ENCODE data around the gene HELLS.
A peak's percentile ranks its signal among the peaks of the same experiment; 100 is the strongest.
"Not testable (repeated sequence)": the region's sequence is repeated elsewhere in the genome, so short reads cannot be mapped to it uniquely, and the experiment has no call there.

Gene HELLS

DNA sequence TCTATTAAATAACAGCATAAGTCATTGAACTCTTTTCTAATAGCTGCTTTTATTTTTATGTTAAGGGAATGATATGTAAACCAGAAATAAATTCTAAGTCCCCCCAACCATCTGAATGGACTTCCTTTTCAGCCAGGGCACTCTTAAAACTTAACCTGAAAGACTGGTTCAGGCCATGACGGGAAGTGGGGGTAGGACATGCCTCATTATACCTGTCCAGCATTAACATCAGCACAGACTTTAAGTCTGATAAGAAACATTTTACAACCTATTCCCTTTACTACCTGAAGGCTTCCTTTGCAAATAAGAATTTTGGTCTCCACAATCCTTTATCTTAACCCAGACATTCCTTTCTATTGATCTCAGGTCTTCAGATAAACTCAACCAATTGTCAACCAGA lies 81.9 kb downstream of the HELLS start:
- in situ Hi-C loops (cut with HindIII; ENCODE audit: low pct_unique_long_range_greater_than_20kb, low sequenced_read_pairs) = no loop called here
- peak in 1 of 2 experiments; percentile 32 for DNase-seq (ENCODE audit: low read depth in 1 of 2, low spot score in 1 of 2)
- TF ChIP-seq JUND (IDR thresholded peaks at IDR 0.05; ENCODE audit: low read depth) = no peak

- no peak for TF ChIP-seq JUND (IDR thresholded peaks at IDR 0.05; ENCODE audit: low read depth)
- in situ Hi-C loops (cut with HindIII; ENCODE audit: low pct_unique_long_range_greater_than_20kb, low sequenced_read_pairs) = no loop called here
- DNase-seq (ENCODE audit: low read depth in 1 of 2, low spot score in 1 of 2) = peak; percentile 25 to 66
These were observed 84.6 kb downstream of the HELLS start for GRCh38 chr10:94630017-94630688.

DNA sequence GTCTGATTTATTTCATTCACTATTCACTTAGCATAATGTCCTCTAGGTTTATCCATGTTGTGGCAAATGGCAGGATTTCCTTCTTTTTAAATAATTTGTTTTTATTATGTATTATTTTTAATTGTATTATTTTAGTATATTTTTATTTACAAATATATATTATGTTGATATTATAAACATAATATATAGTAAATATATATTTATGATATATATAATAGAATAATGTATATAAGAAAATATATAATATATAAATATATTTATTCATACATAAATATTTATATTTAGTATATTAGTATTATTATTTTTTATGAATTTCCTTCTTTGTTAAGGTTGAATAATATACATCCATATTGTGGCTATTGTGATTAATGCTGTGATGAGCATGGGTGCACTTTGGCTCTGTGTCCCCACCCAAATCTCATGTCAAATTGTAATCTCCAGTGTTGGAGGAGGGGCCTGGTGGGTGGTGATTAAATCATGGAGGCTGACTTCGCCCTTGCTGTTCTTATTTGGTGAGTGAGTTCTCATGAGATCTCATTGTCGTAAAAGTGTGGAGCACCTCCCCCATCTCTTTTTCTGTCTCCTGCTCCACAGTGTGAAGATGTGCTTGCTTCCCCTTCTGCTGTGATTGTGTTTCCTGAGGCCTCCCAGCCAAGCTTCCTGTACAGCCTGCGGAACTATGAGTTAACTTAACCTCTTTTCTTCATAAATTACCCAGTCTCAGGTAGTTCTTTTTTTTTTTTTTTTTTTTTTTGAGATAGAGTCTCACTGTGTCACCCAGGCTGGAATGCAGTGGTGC lies 85.7 kb downstream of the HELLS start:
- no peak for DNase-seq (ENCODE audit: low read depth in 1 of 2, low spot score in 1 of 2)
- in situ Hi-C loops (cut with HindIII; ENCODE audit: low pct_unique_long_range_greater_than_20kb, low sequenced_read_pairs) = no loop called here

DNA sequence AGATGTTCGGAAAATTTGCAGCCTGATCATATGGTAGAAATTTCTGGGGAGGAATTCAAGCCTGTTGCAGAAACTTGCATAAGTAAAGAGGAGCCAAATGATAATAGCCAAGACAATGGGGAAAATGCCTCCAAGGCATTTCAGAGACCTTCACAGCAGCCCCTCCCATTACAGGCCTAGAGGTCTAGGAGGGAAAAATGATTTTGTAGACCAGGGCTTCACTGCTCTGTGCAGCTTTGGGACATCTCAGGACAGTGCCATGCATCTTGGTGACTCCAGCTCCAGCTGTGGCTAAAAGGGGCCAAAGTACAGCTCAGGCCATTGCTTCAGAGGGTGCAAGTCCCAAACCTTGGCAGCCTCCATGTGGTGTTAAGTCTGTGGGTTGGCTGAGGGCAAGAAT lies 87.4 kb downstream of the HELLS start:
- TF ChIP-seq JUND (IDR thresholded peaks at IDR 0.05; ENCODE audit: low read depth) = no peak
- DNase-seq (ENCODE audit: low read depth in 1 of 2, low spot score in 1 of 2) = no peak
- in situ Hi-C loops (cut with HindIII; ENCODE audit: low pct_unique_long_range_greater_than_20kb, low sequenced_read_pairs) = no loop called here

More for the DNA sequence above, 85.7 kb downstream of the HELLS start:
- TF ChIP-seq JUND (IDR thresholded peaks at IDR 0.05; ENCODE audit: low read depth) = no peak

DNA sequence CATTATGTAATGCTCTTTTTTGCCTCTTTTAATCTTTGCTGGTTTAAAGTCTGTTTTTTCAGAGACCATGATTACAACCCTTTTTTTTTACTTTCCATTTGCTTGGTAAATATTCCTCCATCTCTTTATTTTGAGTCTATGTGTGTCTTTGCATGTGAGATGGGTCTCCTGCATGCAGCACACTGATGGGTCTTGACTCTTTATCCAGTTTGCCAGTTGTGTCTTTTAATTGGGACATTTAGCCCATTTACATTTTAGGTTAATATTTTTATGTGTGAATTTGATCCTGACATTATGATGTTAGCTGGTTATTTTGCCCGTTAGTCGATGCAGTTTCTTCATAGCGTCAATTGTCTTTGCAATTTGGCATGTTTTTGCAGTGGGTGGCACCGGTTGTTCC lies 92.5 kb downstream of the HELLS start:
- DNase-seq (ENCODE audit: low read depth in 1 of 2, low spot score in 1 of 2); in situ Hi-C loops (cut with HindIII; ENCODE audit: low pct_unique_long_range_greater_than_20kb, low sequenced_read_pairs): not testable (repeated sequence)

DNA sequence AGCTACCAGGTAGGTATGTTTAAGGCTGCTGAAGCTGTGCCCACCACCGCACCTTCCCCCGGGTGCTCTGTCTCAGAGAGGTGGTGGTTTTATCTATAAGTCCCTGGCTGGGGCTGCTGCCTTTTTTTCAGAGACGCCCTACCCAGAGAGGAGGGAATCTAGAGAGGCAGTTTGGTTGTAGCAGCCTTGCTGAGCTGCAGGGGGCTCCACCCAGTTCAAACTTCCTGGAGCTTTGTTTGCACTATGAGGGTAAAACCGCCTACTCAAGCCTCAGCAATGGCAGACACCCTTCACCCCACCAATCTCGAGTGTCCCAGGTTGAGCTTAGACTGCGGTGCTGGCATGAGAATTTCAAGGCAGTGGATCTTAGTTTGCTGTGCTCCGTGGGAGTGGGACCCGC lies 94.3 kb downstream of the HELLS start:
- in situ Hi-C loops (cut with HindIII; ENCODE audit: low pct_unique_long_range_greater_than_20kb, low sequenced_read_pairs) = no loop called here
- TF ChIP-seq JUND (IDR thresholded peaks at IDR 0.05; ENCODE audit: low read depth) = no peak
- DNase-seq (ENCODE audit: low read depth in 1 of 2, low spot score in 1 of 2) = no peak

DNA sequence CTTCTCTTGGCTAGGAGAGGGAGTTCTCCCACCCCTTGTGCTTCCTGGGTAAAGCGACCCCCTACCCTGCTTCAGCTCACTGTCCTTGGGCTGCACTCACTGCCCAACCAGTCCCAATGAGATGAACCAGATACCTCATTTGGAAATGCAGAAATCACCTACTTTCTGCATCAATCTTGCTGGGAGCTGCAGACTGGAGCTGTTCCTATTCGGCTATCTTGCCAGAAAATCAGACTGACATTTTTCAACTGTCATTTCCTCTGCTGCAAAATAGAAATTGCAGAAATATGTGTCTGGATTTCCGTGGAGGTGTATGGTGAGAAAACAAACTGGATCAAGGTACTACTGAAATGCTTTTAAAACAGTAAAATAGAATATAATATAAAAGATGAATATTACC lies 95.0 kb downstream of the HELLS start:
- TF ChIP-seq JUND (IDR thresholded peaks at IDR 0.05; ENCODE audit: low read depth) = no peak
- in situ Hi-C loops (cut with HindIII; ENCODE audit: low pct_unique_long_range_greater_than_20kb, low sequenced_read_pairs) = no loop called here

DNA sequence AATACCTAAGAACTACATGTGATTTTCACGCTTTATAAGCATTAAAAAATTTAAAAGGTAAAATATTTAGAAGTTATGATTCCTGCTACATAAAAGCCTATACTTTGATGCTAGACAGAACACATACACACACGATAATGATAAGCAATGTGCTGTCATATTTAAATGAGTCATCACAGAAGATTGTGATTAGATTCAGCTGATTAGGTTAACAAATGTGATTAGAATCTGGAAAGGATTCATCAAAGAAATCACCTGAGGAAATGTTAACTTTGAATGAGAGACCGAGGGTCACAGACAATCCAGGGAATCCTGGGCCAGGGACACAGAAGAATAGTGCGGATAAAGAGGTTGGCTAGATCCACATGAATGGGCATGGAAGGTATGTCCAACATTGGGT lies 95.9 kb downstream of the HELLS start:
- DNase-seq (ENCODE audit: low read depth in 1 of 2, low spot score in 1 of 2) = no peak
- no peak for TF ChIP-seq JUND (IDR thresholded peaks at IDR 0.05; ENCODE audit: low read depth)
- in situ Hi-C loops (cut with HindIII; ENCODE audit: low pct_unique_long_range_greater_than_20kb, low sequenced_read_pairs) = no loop called here

More for the DNA sequence above, 95.0 kb downstream of the HELLS start:
- no peak for DNase-seq (ENCODE audit: low read depth in 1 of 2, low spot score in 1 of 2)

- in situ Hi-C loops (cut with HindIII; ENCODE audit: low pct_unique_long_range_greater_than_20kb, low sequenced_read_pairs) = no loop called here
- no peak for TF ChIP-seq JUND (IDR thresholded peaks at IDR 0.05; ENCODE audit: low read depth)
- DNase-seq (ENCODE audit: low read depth in 1 of 2, low spot score in 1 of 2) = no peak
These were observed 98.8 kb downstream of the HELLS start for GRCh38 chr10:94644352-94644751.

GRCh38 chr10:94645285-94645684 lies 99.7 kb downstream of the HELLS start:
- DNase-seq (ENCODE audit: low read depth in 1 of 2, low spot score in 1 of 2) = no peak
- in situ Hi-C loops (cut with HindIII; ENCODE audit: low pct_unique_long_range_greater_than_20kb, low sequenced_read_pairs) = no loop called here
- TF ChIP-seq JUND (IDR thresholded peaks at IDR 0.05; ENCODE audit: low read depth) = no peak

Data from T47D (cell line).